GM23248 (cell line): ENCODE data around the gene EHBP1L1.

Source experiments
- EZH2 ChIP-seq: fragments of 200-600 bp; sonication (generic); IDR thresholded peaks from 2 replicates; pipeline ENCODE4 v1.6.1; 2018; ENCODE audit warnings: antibody characterized with exemption, mild to moderate bottlenecking; ENCODE audit not compliant: insufficient read depth, poor library complexity, severe bottlenecking
- EZH2phosphoT487 ChIP-seq: fragments of 200-600 bp; sonication (generic); IDR thresholded peaks from 2 replicates; pipeline ENCODE4 v1.6.1; 2018; ENCODE audit warnings: antibody characterized with exemption, moderate library complexity, mild to moderate bottlenecking, low read depth; ENCODE audit not compliant: insufficient read depth

GRCh38 chr11:65559535-65559934 is 16.3 kb upstream of the EHBP1L1 start:
- TF ChIP-seq EZH2phosphoT487 = no peak
- TF ChIP-seq EZH2 = no peak
